Progenitor cell of endocrine pancreas (in vitro differentiated cells): Measurements from ENCODE around the gene SCAPER. TPM values are rescaled to one million over a fixed set of nuclear protein-coding genes. Genes with fewer than 3 reads are reported as not detected.

Source experiments
- DNase-seq: peaks from one replicate; pipeline ENCODE4 v3.0.0; 2021; ENCODE audit warnings: low spot score; ENCODE audit not compliant: unreplicated experiment
- H3K27ac Mint-ChIP-seq: 2 replicates; pipeline ENCODE4 v1.8.0; 2021; ENCODE audit warnings: mild to moderate bottlenecking, moderate library complexity, mixed read lengths
- H3K27me3 Mint-ChIP-seq: 2 replicates; pipeline ENCODE4 v1.8.0; 2021; ENCODE audit warnings: mixed read lengths
- H3K36me3 Mint-ChIP-seq: 2 replicates; pipeline ENCODE4 v1.8.0; 2022; ENCODE audit warnings: mixed read lengths; ENCODE audit not compliant: insufficient read depth
- H3K4me1 Mint-ChIP-seq: 2 replicates; pipeline ENCODE4 v1.8.0; 2021; ENCODE audit warnings: low read depth, mixed read lengths
- H3K4me3 Mint-ChIP-seq: 2 replicates; pipeline ENCODE4 v1.8.0; 2021; ENCODE audit warnings: low read depth, mild to moderate bottlenecking, moderate library complexity, mixed read lengths
- H3K9me3 Mint-ChIP-seq: 2 replicates; pipeline ENCODE4 v1.8.0; 2021; ENCODE audit warnings: low read depth, mixed read lengths
- CTCF ChIP-seq: fragments of 200-600 bp; sonication (generic); IDR thresholded peaks from one replicate; pipeline ENCODE4 v1.5.0; 2021; ENCODE audit warnings: antibody characterized with exemption, mild to moderate bottlenecking; ENCODE audit not compliant: unreplicated experiment
- total RNA-seq: library from RNA; stranded (reverse); gene quantifications from 2 replicates; pipeline ENCODE4 v1.2.1, GENCODE V29; 2021

The SCAPER gene
- total RNA-seq, 1 donor from 2014 or later = 43.1 TPM

- no peak for DNase-seq
- no peak for TF ChIP-seq CTCF
- Mint-ChIP-seq H3K36me3 (peaks cover 12% of the 10 kb centered on the region), H3K27ac (peak overlapping the region; percentile 80), H3K4me1 (peaks cover 2% of the 10 kb centered on the region), H3K27me3 (no peaks in the 10 kb centered on the region), H3K4me3 (no peak overlapping the region), H3K9me3 (peaks cover 6% of the 10 kb centered on the region)
Measured at GRCh38 chr15:76572983-76573314, 332.2 kb downstream of the SCAPER start.

GRCh38 chr15:76566276-76566675, 338.9 kb downstream of the SCAPER start:
- Mint-ChIP-seq H3K36me3 (peaks cover 21% of the 10 kb centered on the region), H3K27ac (no peak overlapping the region), H3K4me3 (no peak overlapping the region), H3K9me3 (peaks cover 19% of the 10 kb centered on the region), H3K4me1 (peaks cover 2% of the 10 kb centered on the region), H3K27me3 (no peaks in the 10 kb centered on the region)
- TF ChIP-seq CTCF = no peak
- DNase-seq = no peak

GRCh38 chr15:76565366-76565765, 339.8 kb downstream of the SCAPER start:
- H3K9me3 Mint-ChIP-seq = peaks cover 19% of the 10 kb centered on the region
- H3K4me3 Mint-ChIP-seq = no peak overlapping the region
- H3K27ac Mint-ChIP-seq = no peak overlapping the region
- no peak for TF ChIP-seq CTCF
- DNase-seq = no peak
- H3K4me1 Mint-ChIP-seq = peaks cover 2% of the 10 kb centered on the region
- peaks cover 18% of the 10 kb centered on the region for H3K36me3 Mint-ChIP-seq
- H3K27me3 Mint-ChIP-seq = no peaks in the 10 kb centered on the region

GRCh38 chr15:76555247-76555646, 349.9 kb downstream of the SCAPER start:
- no peaks in the 10 kb centered on the region for H3K4me1 Mint-ChIP-seq
- H3K27me3 Mint-ChIP-seq = no peaks in the 10 kb centered on the region
- no peak overlapping the region for H3K4me3 Mint-ChIP-seq
- peaks cover 14% of the 10 kb centered on the region for H3K9me3 Mint-ChIP-seq
- no peak for DNase-seq
- peaks cover 10% of the 10 kb centered on the region for H3K36me3 Mint-ChIP-seq
- H3K27ac Mint-ChIP-seq = no peak overlapping the region
- TF ChIP-seq CTCF = no peak

- DNase-seq = no peak
- no peak overlapping the region for H3K4me3 Mint-ChIP-seq
- H3K27ac Mint-ChIP-seq = no peak overlapping the region
- peaks cover 12% of the 10 kb centered on the region for H3K36me3 Mint-ChIP-seq
- H3K4me1 Mint-ChIP-seq = no peaks in the 10 kb centered on the region
- H3K9me3 Mint-ChIP-seq = peaks cover 19% of the 10 kb centered on the region
- TF ChIP-seq CTCF = no peak
- H3K27me3 Mint-ChIP-seq = no peaks in the 10 kb centered on the region
Measured at GRCh38 chr15:76553564-76553963, 351.6 kb downstream of the SCAPER start.
